DND-41 (cell line): ENCODE results near the gene ISG20.

Experiments used
- ATAC-seq: fragments of 200-7000 bp; cut with Tn5 transposase; 3 replicates; pipeline ENCODE4 v1.9.1; 2021; ENCODE audit warnings: low read depth; ENCODE audit not compliant: insufficient read depth
- DNase-seq: peaks from one replicate; pipeline ENCODE4 v3.0.0-alpha.2; 2020
- H2AFZ ChIP-seq: 2 replicates; pipeline ENCODE4 v1.6.0; 2012; ENCODE audit warnings: low read depth, low read length
- H3K27ac ChIP-seq: 2 replicates; pipeline ENCODE4 v1.5.1; 2012; ENCODE audit warnings: low read length, inconsistent platforms
- H3K27me3 ChIP-seq: fragments of 200-600 bp; sonication (generic); 2 replicates; pipeline ENCODE4 v1.6.0; 2012; ENCODE audit warnings: low read length, mild to moderate bottlenecking, inconsistent platforms; ENCODE audit not compliant: insufficient read depth, poor library complexity
- H3K36me3 ChIP-seq: 2 replicates; pipeline ENCODE4 v1.5.1; 2012; ENCODE audit warnings: low read length, inconsistent platforms; ENCODE audit not compliant: insufficient read depth
- H3K4me1 ChIP-seq: 2 replicates; pipeline ENCODE4 v1.5.1; 2012; ENCODE audit warnings: mild to moderate bottlenecking, low read length; ENCODE audit not compliant: insufficient read depth
- H3K4me2 ChIP-seq: 2 replicates; pipeline ENCODE4 v1.6.0; 2012; ENCODE audit warnings: mild to moderate bottlenecking, moderate library complexity, low read length, inconsistent platforms; ENCODE audit not compliant: insufficient read depth
- H3K4me3 ChIP-seq, 2 experiments: fragments of 200-600 bp in 1 of 2; shearing (Covaris generic) in 1 of 2; 2 replicates each; pipeline ENCODE4 v1.5.1; 2012 to 2016; ENCODE audit warnings: inconsistent platforms in 2 of 2, low read length in 2 of 2, mild to moderate bottlenecking in 2 of 2, low read depth in 1 of 2, moderate library complexity in 1 of 2
- H3K79me2 ChIP-seq: 2 replicates; pipeline ENCODE4 v1.6.0; 2012; ENCODE audit warnings: low read length, inconsistent platforms; ENCODE audit not compliant: insufficient read depth
- H3K9ac ChIP-seq: 2 replicates; pipeline ENCODE4 v1.6.0; 2012; ENCODE audit warnings: low read depth, mild to moderate bottlenecking, inconsistent platforms, low read length, moderate library complexity
- H3K9me3 ChIP-seq: 2 replicates; pipeline ENCODE4 v1.5.1; 2012; ENCODE audit warnings: low read length, moderate library complexity, mild to moderate bottlenecking, inconsistent platforms; ENCODE audit not compliant: insufficient read depth, severe bottlenecking
- H4K20me1 ChIP-seq: 2 replicates; pipeline ENCODE4 v1.6.0; 2012; ENCODE audit warnings: low read length; ENCODE audit not compliant: insufficient read depth
- EZH2 ChIP-seq: IDR thresholded peaks from 3 replicates; pipeline ENCODE4 v1.6.1; 2012; ENCODE audit warnings: borderline replicate concordance, low read depth, mild to moderate bottlenecking, moderate library complexity, low read length, inconsistent platforms; ENCODE audit not compliant: severe bottlenecking
- TF ChIP-seq, protein P1 (sequence below): IDR thresholded peaks from 2 replicates; pipeline ENCODE4 v1.5.1; 2012; ENCODE audit warnings: borderline replicate concordance, low read length, moderate library complexity, mild to moderate bottlenecking; ENCODE audit not compliant: poor library complexity, severe bottlenecking; ENCODE audit errors: extremely low read depth

Gene ISG20

DNA sequence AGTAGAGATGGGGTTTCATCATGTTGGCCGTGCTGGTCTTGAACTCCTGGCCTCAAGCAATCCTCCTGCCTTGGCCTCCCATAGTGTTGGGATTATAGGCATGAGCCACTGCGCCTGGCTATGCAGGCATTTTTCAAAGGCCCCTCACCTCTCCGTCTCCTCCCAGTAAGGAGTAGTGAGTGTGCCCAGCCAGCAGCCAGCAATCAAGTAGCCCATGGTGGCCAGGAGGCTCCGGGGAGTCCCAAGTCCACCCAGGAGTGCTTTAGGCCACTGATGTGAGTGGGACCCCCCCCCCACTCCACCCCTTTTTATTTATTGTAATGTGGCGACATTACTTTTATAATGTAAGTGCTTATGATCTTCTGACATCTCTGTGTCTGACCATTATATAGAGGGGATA, 8.1 kb downstream of the ISG20 start:
- Histone ChIP-seq H3K27ac (no peak overlapping the region), H3K9me3 (no peaks in the 10 kb centered on the region), H3K27me3 (no peaks in the 10 kb centered on the region), H2AFZ (no peak overlapping the region), H3K4me1 (no peaks in the 10 kb centered on the region), H3K79me2 (no peaks in the 10 kb centered on the region), H4K20me1 (no peaks in the 10 kb centered on the region), H3K36me3 (no peaks in the 10 kb centered on the region), H3K9ac (no peak overlapping the region), H3K4me3 (no peak overlapping the region), H3K4me2 (no peak overlapping the region)
- ATAC-seq (no peak), DNase-seq (no peak)
- TF ChIP-seq, protein P1, sequence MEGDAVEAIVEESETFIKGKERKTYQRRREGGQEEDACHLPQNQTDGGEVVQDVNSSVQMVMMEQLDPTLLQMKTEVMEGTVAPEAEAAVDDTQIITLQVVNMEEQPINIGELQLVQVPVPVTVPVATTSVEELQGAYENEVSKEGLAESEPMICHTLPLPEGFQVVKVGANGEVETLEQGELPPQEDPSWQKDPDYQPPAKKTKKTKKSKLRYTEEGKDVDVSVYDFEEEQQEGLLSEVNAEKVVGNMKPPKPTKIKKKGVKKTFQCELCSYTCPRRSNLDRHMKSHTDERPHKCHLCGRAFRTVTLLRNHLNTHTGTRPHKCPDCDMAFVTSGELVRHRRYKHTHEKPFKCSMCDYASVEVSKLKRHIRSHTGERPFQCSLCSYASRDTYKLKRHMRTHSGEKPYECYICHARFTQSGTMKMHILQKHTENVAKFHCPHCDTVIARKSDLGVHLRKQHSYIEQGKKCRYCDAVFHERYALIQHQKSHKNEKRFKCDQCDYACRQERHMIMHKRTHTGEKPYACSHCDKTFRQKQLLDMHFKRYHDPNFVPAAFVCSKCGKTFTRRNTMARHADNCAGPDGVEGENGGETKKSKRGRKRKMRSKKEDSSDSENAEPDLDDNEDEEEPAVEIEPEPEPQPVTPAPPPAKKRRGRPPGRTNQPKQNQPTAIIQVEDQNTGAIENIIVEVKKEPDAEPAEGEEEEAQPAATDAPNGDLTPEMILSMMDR = no peak
- TF ChIP-seq EZH2 = no peak

DNA sequence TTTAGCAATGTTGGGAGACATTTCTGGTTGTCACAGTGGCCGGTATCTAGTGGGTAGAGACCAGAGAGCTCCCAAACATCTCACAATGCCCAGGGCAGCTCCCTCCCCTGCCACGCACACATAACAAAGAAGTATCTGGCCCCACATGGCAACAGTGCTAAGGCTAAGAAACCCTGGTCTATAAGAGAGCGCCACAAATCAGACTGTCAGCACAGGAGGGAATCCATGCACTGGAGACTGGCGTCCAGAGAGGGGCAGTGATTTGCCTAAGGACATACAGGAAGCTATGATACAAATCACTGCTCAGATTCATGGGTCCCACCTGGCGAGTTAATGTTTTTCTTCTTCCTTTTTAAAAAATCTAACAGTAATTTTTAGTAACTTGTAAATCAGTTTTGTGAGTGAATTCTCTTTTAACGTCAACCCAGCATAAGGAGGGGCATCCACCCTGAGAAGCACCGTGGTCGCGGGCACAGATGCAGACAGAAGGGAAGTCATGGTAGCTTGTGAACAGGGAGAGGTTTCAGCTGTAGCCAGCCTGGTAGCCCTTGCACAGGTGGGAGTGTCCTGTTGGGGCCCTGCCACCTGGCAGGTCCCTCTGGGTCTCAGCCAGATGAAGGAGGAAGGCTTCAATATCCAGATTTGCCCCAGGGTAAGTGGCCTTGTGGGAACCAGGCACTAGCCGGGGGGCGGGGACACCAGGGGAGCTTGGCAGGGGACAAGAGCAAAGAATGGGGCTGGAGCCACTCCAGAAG, 8.7 kb downstream of the ISG20 start:
- Histone ChIP-seq H3K79me2 (no peaks in the 10 kb centered on the region), H3K4me3 (no peak overlapping the region), H3K27me3 (no peaks in the 10 kb centered on the region), H2AFZ (no peak overlapping the region), H4K20me1 (no peaks in the 10 kb centered on the region), H3K4me1 (no peaks in the 10 kb centered on the region), H3K9ac (no peak overlapping the region), H3K36me3 (no peaks in the 10 kb centered on the region), H3K9me3 (no peaks in the 10 kb centered on the region), H3K4me2 (no peak overlapping the region), H3K27ac (no peak overlapping the region)
- DNase-seq (no peak), ATAC-seq (no peak)
- TF ChIP-seq, protein P1 = no peak
- no peak for TF ChIP-seq EZH2

DNA sequence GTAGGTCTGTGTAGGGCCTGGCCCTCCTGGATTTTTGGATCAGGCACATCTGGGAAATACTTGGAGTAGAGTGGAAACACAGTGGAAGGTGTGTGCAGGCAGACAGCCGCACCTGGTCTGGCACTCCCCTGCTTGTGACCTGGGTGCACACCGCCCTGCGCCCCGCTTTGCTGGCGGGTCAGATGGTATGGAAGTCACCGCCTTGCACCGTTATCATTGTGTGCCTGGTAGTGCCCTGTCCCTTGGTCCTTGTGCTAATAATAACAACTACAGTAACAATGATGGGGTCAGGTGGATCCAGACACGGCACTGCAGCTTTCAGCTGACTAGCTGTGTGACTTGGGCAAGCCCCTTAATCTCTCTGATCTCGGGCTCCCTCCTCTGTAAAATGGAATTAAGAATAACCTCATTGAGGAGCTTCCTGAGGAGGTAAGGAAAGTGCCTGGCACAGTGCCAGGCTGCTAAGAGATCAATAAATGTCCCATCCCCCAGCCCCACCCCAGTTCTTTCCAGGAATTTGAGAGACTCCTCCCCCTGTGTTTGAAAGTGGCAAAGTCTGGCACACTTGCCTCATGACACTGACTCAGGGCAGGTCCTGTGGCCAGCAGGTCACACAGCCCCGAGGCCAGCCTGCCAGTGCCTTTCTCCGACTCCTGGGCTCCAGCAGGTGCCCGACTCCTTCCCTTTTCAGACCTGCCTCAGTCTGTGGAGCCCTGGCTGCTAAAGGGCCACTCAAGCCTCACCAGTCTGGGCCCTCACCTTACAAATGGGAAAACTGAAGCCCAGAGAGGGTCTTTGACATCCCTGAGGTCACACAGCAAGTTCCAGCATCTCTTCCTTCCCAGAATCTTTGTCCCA, 9.8 kb downstream of the ISG20 start:
- no peak overlapping the region for H3K27ac ChIP-seq
- no peaks in the 10 kb centered on the region for H3K79me2 ChIP-seq
- no peaks in the 10 kb centered on the region for H3K27me3 ChIP-seq
- DNase-seq = no peak
- no peak overlapping the region for H3K9ac ChIP-seq
- H3K4me2 ChIP-seq = no peak overlapping the region
- H3K4me3 ChIP-seq = no peak overlapping the region
- no peaks in the 10 kb centered on the region for H3K4me1 ChIP-seq
- no peak for ATAC-seq
- H4K20me1 ChIP-seq = no peaks in the 10 kb centered on the region
- no peaks in the 10 kb centered on the region for H3K36me3 ChIP-seq
- TF ChIP-seq, protein P1 = no peak
- no peak for TF ChIP-seq EZH2
- H2AFZ ChIP-seq = no peak overlapping the region
- no peaks in the 10 kb centered on the region for H3K9me3 ChIP-seq
